HepG2 (cell line): ENCODE data around the gene YPEL3. TPM values are rescaled to one million over a fixed set of nuclear protein-coding genes. Genes with fewer than 3 reads are reported as not detected.

Experiments used
- BRD4 ChIP-seq: sonication (generic); formaldehyde crosslinking; IDR thresholded peaks from 2 replicates; pipeline ENCODE4 v1.4.0; 2020; ENCODE audit warnings: missing genetic modification reagents
- ELF1 ChIP-seq: sonication (generic); formaldehyde crosslinking; IDR thresholded peaks from 2 replicates; pipeline ENCODE4 v1.4.0; 2020; ENCODE audit warnings: missing genetic modification reagents
- FOXA3 ChIP-seq: IDR thresholded peaks from 2 replicates; pipeline ENCODE4 v1.6.1; 2016; ENCODE audit warnings: missing genetic modification reagents, missing compliant biosample characterization
- HINFP ChIP-seq: sonication (generic); formaldehyde crosslinking; IDR thresholded peaks from 2 replicates; pipeline ENCODE4 v1.4.0; 2020; ENCODE audit warnings: low read depth, mild to moderate bottlenecking, missing genetic modification reagents
- JARID2 ChIP-seq: sonication (generic); formaldehyde crosslinking; IDR thresholded peaks from 2 replicates; pipeline ENCODE4 v1.8.1; 2023; ENCODE audit warnings: missing genetic modification reagents, inconsistent platforms; ENCODE audit not compliant: insufficient replicate concordance
- JUN ChIP-seq: sonication (generic); formaldehyde crosslinking; IDR thresholded peaks from 2 replicates; pipeline ENCODE4 v1.4.0; 2020; ENCODE audit warnings: mild to moderate bottlenecking, missing genetic modification reagents
- MATR3 ChIP-seq: sonication (generic); formaldehyde crosslinking; IDR thresholded peaks from 2 replicates; pipeline ENCODE4 v1.4.0; 2020; ENCODE audit warnings: missing genetic modification reagents
- NCOA5 ChIP-seq: sonication (generic); formaldehyde crosslinking; IDR thresholded peaks from 2 replicates; pipeline ENCODE4 v1.4.0; 2020; ENCODE audit warnings: missing genetic modification reagents
- PCBP1 ChIP-seq: fragments of 200-400 bp; formaldehyde crosslinking; IDR thresholded peaks from 2 replicates; pipeline ENCODE4 v1.6.1; 2017; ENCODE audit warnings: mild to moderate bottlenecking, low read depth, low read length, borderline replicate concordance
- PLRG1 ChIP-seq: fragments of 450-650 bp; conservative IDR thresholded peaks from 2 replicates; pipeline ENCODE4 v1.6.1; 2016
- SMAD9 ChIP-seq: sonication (generic); formaldehyde crosslinking; IDR thresholded peaks from 2 replicates; pipeline ENCODE4 v1.5.1; 2020; ENCODE audit warnings: mild to moderate bottlenecking, missing genetic modification reagents
- THYN1 ChIP-seq: sonication (generic); formaldehyde crosslinking; IDR thresholded peaks from 2 replicates; pipeline ENCODE4 v1.8.1; 2023; ENCODE audit warnings: low read depth, mild to moderate bottlenecking, moderate library complexity, missing genetic modification reagents, borderline replicate concordance
- ZBTB21 ChIP-seq: sonication (generic); formaldehyde crosslinking; IDR thresholded peaks from 2 replicates; pipeline ENCODE4 v1.4.0; 2020; ENCODE audit warnings: missing genetic modification reagents
- ZFY ChIP-seq: sonication (generic); formaldehyde crosslinking; IDR thresholded peaks from 2 replicates; pipeline ENCODE4 v1.4.0; 2020; ENCODE audit warnings: missing genetic modification reagents
- ZKSCAN8 ChIP-seq: IDR thresholded peaks from 2 replicates; pipeline ENCODE4 v1.6.1; 2016; ENCODE audit warnings: borderline replicate concordance, missing genetic modification reagents, missing compliant biosample characterization
- ZNF207 ChIP-seq: fragments of 450-650 bp; IDR thresholded peaks from 2 replicates; pipeline ENCODE4 v1.6.1; 2016; ENCODE audit warnings: antibody characterized with exemption, borderline replicate concordance
- ZNF382 ChIP-seq: sonication (generic); formaldehyde crosslinking; IDR thresholded peaks from 2 replicates; pipeline ENCODE4 v1.5.0; 2020; ENCODE audit warnings: missing genetic modification reagents, mild to moderate bottlenecking, borderline replicate concordance
- ZNF7 ChIP-seq: IDR thresholded peaks from 2 replicates; pipeline ENCODE4 v1.6.1; 2016; ENCODE audit warnings: missing biosample characterization, missing genetic modification reagents
- ZNF747 ChIP-seq: sonication (generic); formaldehyde crosslinking; IDR thresholded peaks from 2 replicates; pipeline ENCODE4 v1.8.1; 2023; ENCODE audit warnings: missing genetic modification reagents, mild to moderate bottlenecking, borderline replicate concordance
- polyA plus RNA-seq, 8 experiments: library from polyadenylated mRNA; depleted of rRNA in 3 of 8; stranded (reverse) in 7 of 8; unstranded in 1 of 8; fragments of >200 nt; fragmentation: Illumina TruSeq in 4 of 8; extraction: Trizol in 4 of 8; gene quantifications; 2 replicates each; pipeline versions ENCODE4 v1.2.1 to v1.2.3, GENCODE V29; 2011 to 2016; ENCODE audit warnings: low read depth in 4 of 8, missing spikeins in 1 of 8, mixed read lengths in 1 of 8; ENCODE audit not compliant: insufficient read depth in 1 of 8
- total RNA-seq, 5 experiments: library from RNA; depleted of rRNA; stranded (reverse); fragments of >200 nt; fragmentation: Illumina TruSeq; extraction: Trizol; gene quantifications; 2 replicates each; pipeline ENCODE4 v1.2.3, GENCODE V29; 2016; ENCODE audit warnings: low read depth in 1 of 5
- TF ChIP-seq, protein P1 (sequence below): sonication (generic); formaldehyde crosslinking; IDR thresholded peaks from 2 replicates; pipeline ENCODE4 v1.9.0; 2022; ENCODE audit warnings: low read depth, missing genetic modification reagents
- TF ChIP-seq, protein P2 (sequence below): sonication (generic); formaldehyde crosslinking; IDR thresholded peaks from 2 replicates; pipeline ENCODE4 v1.4.0; 2020; ENCODE audit warnings: missing genetic modification reagents

YPEL3 gene
- total and polyA plus RNA-seq, 2 of the 13 experiments (the other 11 are each of a cell fraction or from before 2014, with no cell fraction given): 5.4 to 47.0 TPM

DNA sequence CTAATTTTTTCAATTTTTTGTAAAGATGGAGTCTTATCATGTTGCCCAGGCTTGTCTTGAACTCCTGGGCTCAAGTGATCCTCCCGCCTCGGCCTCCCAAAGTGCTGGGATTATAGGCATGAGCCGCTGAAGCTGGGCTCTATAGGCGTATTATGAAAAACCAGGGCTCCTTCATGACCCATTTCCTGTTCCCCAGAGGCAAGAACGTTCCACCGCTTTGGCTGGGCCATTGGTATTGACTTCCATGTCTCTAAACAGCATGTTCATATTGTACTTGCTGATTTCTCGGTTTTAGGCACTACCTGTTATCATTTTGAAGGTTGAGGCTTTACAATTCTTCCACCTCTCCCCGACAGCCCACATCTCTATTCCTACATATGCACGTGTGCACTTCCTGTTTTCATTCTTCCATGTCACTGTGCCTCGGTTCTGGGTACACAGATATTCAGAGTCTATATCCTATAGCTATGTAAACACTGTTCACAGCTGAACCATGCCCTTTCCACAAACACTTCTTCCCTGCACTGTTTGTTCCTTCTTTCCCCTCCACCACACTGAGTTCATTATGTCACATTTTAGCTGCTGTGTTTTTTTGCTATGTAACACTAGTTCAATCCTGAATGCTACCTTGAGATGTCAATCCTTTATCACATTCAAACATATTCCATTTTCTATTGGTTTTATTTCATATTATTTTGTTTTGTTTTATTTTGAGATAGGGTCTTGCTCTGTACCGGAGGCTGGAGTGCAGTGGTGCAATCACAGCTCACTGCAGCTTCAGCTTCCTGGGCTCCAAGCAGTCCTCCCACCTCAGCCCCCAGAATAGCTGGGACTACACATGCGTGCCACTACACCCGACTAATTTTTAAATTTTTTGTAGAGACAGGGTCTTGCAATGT is 43.8 kb upstream of the YPEL3 start (continued):
- TF ChIP-seq, protein P1, sequence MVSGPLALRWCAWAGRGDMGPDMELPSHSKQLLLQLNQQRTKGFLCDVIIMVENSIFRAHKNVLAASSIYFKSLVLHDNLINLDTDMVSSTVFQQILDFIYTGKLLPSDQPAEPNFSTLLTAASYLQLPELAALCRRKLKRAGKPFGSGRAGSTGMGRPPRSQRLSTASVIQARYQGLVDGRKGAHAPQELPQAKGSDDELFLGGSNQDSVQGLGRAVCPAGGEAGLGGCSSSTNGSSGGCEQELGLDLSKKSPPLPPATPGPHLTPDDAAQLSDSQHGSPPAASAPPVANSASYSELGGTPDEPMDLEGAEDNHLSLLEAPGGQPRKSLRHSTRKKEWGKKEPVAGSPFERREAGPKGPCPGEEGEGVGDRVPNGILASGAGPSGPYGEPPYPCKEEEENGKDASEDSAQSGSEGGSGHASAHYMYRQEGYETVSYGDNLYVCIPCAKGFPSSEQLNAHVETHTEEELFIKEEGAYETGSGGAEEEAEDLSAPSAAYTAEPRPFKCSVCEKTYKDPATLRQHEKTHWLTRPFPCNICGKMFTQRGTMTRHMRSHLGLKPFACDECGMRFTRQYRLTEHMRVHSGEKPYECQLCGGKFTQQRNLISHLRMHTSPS (CRISPR knock-in tag): no peak
- TF ChIP-seq ZNF747 (CRISPR knock-in tag): no peak; the same call in 1 of the 2 replicates
- no peak for TF ChIP-seq NCOA5
- TF ChIP-seq MATR3 (CRISPR knock-in tag): no peak
- TF ChIP-seq FOXA3 (CRISPR knock-in tag): peak; percentile 100
- TF ChIP-seq, protein P2, sequence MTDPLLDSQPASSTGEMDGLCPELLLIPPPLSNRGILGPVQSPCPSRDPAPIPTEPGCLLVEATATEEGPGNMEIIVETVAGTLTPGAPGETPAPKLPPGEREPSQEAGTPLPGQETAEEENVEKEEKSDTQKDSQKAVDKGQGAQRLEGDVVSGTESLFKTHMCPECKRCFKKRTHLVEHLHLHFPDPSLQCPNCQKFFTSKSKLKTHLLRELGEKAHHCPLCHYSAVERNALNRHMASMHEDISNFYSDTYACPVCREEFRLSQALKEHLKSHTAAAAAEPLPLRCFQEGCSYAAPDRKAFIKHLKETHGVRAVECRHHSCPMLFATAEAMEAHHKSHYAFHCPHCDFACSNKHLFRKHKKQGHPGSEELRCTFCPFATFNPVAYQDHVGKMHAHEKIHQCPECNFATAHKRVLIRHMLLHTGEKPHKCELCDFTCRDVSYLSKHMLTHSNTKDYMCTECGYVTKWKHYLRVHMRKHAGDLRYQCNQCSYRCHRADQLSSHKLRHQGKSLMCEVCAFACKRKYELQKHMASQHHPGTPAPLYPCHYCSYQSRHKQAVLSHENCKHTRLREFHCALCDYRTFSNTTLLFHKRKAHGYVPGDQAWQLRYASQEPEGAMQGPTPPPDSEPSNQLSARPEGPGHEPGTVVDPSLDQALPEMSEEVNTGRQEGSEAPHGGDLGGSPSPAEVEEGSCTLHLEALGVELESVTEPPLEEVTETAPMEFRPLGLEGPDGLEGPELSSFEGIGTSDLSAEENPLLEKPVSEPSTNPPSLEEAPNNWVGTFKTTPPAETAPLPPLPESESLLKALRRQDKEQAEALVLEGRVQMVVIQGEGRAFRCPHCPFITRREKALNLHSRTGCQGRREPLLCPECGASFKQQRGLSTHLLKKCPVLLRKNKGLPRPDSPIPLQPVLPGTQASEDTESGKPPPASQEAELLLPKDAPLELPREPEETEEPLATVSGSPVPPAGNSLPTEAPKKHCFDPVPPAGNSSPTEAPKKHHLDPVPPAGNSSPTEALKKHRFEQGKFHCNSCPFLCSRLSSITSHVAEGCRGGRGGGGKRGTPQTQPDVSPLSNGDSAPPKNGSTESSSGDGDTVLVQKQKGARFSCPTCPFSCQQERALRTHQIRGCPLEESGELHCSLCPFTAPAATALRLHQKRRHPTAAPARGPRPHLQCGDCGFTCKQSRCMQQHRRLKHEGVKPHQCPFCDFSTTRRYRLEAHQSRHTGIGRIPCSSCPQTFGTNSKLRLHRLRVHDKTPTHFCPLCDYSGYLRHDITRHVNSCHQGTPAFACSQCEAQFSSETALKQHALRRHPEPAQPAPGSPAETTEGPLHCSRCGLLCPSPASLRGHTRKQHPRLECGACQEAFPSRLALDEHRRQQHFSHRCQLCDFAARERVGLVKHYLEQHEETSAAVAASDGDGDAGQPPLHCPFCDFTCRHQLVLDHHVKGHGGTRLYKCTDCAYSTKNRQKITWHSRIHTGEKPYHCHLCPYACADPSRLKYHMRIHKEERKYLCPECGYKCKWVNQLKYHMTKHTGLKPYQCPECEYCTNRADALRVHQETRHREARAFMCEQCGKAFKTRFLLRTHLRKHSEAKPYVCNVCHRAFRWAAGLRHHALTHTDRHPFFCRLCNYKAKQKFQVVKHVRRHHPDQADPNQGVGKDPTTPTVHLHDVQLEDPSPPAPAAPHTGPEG (CRISPR knock-in tag): 0 out of 2 replicates have a peak, but pooled peaks have one; percentile 7
- no peak for TF ChIP-seq ZNF382 (CRISPR knock-in tag)
- no peak for TF ChIP-seq SMAD9
- TF ChIP-seq HINFP (CRISPR knock-in tag): peak; percentile 44; the same call in 1 of the 2 replicates
- TF ChIP-seq ELF1: peak; percentile 94
- 0 out of 2 replicates have a peak, but pooled peaks have one; percentile 20 for TF ChIP-seq ZFY (CRISPR knock-in tag)
- no peak for TF ChIP-seq JUN (CRISPR knock-in tag)
- TF ChIP-seq ZBTB21 (CRISPR knock-in tag): peak; percentile 67
- 0 out of 2 replicates have a peak, but pooled peaks have one; percentile 74 for TF ChIP-seq THYN1
- no peak for TF ChIP-seq JARID2 (CRISPR knock-in tag)
- TF ChIP-seq BRD4 (CRISPR knock-in tag): peak; percentile 17; the same call in 1 of the 2 replicates
- no peak for TF ChIP-seq PCBP1
- TF ChIP-seq ZNF207: no peak
- no peak for TF ChIP-seq PLRG1
- TF ChIP-seq ZKSCAN8 (CRISPR knock-in tag): peak; percentile 90
- TF ChIP-seq ZNF7 (CRISPR knock-in tag): no peak
